ENCODE results near the gene PCNP.
"Not testable (repeated sequence)": the region's sequence is repeated elsewhere in the genome, so short reads cannot be mapped to it uniquely, and the experiment has no call there.

The PCNP gene

DNA sequence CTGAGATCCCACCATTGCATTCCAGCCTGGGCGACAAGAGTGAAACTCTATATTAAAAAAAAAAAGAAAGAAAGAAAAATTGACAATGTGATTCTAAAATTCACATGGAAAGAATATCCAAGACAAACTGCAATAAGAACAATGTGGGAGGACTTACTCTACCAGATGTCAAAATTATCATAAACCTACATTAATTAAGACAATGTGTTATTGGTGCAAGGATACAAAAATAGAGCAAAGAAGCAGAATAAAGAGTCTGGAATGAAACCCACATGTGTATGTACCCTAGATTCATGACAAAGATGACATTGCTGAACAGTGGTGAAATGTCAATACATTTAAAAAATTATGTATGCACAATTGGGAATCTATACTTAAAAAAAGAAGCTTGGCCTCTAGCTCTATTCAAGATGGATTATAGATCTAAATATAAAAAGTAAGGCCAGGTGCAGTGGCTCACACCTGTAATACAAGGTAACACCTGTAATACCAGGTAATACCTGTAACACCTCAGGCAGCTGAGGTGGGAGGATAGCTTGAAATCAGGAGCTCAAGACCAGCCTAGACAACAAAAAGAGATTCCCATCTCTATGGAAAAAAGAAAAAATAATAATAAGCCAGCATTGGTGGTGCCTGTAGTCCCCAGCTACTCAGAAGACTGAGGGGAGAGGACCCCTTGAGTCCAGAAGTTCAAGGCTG, 57.3 kb downstream of the PCNP start:
- no peak for DNase-seq (ENCODE audit: low read depth in 1 of 2, low spot score in 1 of 2)

DNA sequence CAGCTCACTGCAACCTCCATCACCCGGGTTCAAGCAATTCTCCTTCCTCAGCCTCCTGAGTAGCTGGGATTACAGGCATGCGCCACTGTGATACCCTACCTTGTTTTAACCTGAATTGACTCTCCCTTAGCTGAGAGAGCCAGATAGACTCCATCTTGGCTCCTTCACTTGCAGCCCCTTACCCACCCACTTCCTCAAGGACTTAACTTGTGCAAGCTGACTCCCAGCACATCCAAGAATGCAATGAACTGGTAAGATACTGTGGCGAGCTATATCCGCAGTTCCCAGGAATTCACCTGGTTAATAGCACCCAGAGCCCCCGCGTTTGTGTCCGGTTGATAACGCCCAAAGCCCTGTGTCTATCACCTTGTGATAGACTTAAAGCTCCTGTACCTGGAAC, 58.0 kb downstream of the PCNP start:
- not testable (repeated sequence) for DNase-seq (ENCODE audit: low read depth in 1 of 2, low spot score in 1 of 2)

DNA sequence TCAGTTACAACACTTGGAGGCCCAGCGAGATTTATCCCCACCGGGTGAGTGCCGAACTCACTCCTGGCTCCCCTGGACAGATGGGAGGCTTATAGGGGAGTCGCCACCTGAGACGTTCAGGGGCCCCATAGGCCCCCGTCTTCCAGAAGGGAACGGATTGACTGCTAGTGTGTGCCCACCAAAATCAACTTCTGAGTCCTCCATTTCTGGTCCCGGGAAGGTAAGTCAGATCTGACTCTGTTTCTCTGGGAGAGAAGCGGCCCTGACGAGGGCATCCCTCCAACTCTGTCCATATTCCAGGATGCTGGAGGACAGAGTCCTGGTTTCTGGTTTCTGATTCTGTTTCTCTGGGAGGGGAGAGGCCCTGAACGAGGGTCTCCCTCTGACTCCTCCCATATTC, 58.6 kb downstream of the PCNP start:
- DNase-seq (ENCODE audit: low read depth in 1 of 2, low spot score in 1 of 2): no peak

DNA sequence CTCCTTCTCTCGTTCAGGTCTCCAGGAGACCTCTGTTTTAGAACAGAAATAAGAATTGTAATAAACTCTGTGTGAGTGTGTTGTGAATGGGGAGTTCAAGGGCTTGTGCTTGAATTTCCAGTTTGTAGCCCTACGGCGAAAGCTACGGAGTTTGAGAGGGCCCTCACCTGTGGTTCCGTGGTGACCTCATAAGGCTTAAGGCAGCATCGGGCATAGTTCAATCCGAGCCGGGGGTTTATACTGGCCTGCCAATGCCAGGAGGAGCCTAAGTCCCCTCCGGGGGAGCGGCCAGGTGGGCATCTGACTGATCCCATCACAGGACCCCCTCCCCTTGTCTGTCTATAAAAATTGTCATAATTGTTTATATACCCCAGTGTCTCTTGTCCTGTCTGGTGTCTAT, 59.2 kb downstream of the PCNP start:
- DNase-seq (ENCODE audit: low read depth in 1 of 2, low spot score in 1 of 2): no peak

DNA sequence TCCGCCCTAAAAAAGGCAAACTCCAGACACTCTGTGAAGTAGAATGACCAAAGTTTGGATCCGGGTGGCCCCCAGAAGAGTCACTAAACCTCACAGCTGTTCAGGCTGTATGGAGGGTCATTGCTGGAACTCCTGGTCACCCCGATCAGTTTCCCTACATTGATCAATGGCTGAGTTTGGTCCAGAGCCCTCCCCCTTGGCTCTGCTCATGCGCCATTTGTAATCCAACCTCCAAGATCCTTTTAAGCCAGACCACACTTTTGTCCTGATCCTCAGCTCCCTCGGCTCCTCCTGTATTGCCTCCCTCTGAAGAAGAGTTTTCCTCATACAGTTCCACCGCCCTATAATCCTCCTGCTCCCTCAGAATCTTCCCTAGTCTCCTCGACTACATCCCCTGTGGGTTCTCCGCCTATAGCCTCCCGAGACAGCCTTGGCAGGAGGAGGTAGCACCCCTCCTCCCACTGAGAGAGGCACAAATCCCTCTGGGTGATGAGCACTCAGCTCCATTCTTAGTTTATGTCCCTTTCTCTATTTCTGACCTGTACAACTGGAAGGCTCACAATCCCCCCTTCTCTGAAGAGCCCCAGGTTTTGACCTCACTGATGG, 60.7 kb downstream of the PCNP start:
- no peak for DNase-seq (ENCODE audit: low read depth in 1 of 2, low spot score in 1 of 2)

DNA sequence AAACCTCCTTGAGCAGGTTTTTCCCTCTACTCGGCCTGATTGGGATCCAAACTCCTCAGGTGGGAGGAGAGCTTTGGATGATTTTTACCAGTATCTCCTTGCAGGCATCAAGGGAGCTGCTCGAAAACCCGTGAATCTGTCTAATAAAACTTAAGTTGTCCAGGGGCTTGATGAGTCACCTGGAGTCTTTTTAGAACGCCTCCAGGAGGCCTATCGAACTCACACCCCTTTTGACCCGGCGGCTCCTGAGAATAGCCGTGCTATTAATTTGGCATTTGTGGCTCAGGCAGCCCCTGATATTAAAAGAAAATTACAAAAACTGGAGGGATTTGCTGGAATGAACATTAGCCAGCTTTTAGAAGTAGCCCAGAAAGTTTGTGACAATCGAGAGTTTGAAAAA, 61.4 kb downstream of the PCNP start:
- no peak for DNase-seq (ENCODE audit: low read depth in 1 of 2, low spot score in 1 of 2)

DNA sequence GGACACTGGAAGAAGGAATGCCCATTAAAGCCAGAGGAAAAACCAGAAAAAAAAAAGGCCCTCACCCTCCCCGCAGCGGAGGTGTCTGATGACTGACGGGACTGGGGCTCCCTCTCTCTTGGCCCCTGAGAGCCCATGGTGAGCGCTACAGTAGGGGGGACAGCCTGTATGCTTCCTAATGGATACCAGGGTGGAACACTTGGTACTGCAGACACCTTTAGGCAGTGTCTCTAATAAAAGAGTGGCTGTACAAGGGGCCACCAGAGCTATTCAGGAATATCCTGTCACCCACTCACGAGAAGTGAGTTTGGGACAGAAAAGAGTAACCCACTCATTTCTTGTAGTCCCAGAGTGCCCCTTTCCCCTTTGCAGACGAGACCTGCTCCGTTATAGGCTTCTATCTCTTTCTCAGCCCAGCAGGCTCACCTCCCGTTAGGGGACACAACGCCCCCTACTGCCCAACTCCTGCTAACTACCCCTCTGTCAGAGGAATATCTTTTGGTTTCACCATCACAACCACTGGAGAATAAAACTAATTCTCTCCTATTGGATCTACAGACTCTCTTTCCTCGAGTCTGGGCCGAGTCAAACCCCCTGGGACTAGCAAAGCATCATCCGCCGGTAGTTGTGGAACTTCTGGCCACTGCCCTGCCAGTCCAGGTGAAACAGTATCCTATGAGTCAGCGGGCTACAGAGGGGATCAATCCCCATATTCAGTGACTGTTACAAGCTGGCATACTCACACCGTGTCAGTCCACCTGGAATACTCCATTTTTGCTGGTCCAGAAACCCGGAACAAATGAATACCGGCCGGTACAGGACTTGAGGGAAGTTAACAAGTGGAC, 62.2 kb downstream of the PCNP start:
- peak; percentile 35 to 44 for DNase-seq (ENCODE audit: low read depth in 1 of 2, low spot score in 1 of 2)

DNA sequence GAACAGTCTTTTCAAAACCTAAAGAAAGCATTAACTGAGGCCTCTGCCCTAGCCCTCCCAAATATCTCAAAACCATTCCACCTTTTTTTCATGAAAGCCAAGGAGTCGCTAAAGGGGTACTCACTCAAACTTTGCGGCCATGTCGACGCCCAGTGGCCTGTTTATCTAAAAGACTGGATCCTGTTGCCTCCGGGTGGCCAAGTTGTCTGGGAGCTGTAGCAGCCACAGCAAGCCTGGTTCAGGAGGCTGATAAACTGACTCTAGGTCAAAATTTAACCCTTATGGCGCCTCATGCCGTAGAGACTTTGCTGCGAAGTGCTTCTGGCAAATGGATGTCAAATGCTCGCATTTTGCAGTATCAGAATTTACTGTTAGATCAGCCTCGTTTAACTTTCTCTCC, 63.5 kb downstream of the PCNP start:
- DNase-seq (ENCODE audit: low read depth in 1 of 2, low spot score in 1 of 2): no peak

DNA sequence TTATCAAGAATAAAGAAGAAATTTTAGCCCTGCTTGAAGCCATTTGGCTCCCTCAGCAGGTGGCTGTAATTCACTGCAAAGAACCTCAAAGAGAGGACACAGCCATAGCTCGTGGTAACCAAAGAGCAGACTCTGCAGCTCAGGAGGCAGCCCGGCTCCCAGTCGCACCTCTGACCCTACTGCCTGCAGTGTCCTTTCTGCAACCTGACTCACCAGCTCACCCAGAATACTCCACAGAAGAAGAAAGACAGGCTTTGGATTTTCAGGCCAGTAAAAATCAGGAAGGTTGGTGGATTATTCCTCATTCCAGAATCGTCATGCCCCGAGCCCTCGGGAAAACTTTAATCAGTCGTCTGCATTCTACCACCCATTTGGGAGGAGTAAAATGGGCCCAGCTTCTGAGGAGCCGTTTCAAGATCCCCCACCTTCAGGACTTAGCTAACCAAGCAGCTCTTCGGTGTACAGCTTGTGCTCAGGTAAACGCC, 64.3 kb downstream of the PCNP start:
- no peak for DNase-seq (ENCODE audit: low read depth in 1 of 2, low spot score in 1 of 2)

DNA sequence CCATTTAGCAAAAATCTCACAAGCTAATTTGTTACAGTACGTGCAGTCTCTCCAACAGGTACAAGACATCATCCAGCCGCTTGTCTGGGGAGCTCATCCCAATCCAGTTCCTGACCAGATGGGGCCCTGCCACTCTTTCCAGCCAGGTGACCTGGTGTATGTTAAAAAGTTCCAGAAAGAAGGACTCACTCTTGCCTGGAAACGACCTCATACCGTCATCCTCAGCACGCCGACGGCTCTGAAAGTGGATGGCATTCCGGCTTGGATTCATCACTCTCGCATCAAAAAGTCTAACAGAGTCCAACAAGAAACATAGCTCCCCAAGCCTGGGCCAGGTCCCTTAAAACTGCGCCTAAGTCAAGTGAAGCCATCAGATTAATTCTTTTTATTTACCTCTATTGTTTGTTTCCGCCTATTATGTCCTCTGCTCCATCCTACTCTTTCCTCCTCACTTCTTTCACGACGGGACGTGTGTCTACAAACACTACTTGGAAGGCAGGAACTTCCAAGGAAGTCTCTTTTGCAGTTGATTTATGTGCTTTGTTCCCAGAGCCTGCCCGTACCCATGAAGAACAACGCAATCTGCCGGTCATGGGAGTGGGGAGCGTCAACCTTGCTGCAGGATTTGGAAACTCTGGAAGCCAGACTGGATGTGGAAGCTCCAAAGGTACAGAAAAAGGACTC, 65.4 kb downstream of the PCNP start:
- no peak for DNase-seq (ENCODE audit: low read depth in 1 of 2, low spot score in 1 of 2)

DNA sequence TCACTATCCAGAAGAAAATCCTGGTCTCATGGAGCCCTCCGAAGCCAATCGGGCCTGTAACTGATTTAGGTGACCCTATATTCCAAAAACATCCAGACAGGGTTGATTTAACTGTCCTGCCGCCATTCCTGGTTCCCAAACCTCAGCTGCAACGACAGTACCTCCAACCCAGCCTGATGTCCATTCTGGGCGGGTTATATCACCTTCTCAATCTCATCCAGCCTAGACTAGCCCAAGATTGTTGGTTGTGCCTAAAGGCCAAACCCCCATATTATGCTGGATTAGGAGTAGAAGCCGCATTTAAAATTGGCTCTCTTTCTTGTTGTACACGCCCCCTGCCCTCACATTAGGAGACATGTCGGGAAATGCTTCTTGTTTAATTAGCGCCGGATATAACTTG, 66.3 kb downstream of the PCNP start:
- DNase-seq (ENCODE audit: low read depth in 1 of 2, low spot score in 1 of 2): no peak

DNA sequence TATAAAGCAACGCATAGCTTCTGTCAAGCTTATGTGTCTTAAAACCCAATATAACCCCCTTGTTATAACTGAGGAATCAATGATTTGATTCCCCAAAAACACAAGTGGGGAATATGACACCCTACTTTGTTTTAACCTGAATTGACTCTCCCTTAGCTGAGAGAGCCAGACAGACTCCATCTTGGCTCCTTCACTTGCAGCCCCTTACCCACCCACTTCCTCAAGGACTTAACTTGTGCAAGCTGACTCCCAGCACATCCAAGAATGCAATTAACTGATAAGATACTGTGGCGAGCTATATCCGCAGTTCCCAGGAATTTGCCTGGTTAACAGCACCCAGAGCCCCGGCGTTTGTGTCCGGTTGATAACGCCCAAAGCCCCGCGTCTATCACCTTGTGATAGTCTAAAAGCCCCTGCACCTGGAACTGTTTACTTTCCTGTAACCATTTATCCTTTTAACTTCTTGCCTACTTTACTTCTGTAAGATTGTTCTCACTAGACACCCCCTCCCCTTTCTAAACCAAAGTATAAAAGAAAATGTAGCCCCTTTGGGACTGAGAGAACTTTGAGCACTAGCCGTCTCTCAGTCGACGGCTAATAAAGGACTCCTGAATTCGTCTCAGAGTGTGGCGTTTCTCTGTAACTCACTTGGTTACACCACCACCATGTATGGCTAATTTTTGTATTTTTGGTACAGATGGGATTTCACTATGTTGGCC, 67.6 kb downstream of the PCNP start:
- not testable (repeated sequence) for DNase-seq (ENCODE audit: low read depth in 1 of 2, low spot score in 1 of 2)

DNA sequence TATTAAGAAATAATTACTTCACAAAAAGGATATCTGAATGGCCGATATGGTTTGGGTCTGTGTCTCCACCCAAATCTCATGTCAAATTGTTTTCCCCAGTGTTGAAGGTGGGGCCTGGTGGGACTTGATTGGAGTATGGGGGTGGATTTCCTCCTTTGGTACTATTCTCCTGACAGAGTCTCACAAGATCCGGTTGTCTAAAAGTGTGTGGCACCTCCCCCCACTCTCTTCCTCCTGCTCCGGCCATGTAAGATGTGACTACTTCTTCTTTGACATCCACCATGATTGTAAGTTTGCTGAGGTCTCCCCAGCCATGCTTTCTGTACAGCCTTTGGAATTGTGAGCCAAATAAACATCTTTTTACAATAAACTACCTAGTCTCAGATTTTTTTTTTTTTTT, 68.5 kb downstream of the PCNP start:
- no peak for DNase-seq (ENCODE audit: low read depth in 1 of 2, low spot score in 1 of 2)

DNA sequence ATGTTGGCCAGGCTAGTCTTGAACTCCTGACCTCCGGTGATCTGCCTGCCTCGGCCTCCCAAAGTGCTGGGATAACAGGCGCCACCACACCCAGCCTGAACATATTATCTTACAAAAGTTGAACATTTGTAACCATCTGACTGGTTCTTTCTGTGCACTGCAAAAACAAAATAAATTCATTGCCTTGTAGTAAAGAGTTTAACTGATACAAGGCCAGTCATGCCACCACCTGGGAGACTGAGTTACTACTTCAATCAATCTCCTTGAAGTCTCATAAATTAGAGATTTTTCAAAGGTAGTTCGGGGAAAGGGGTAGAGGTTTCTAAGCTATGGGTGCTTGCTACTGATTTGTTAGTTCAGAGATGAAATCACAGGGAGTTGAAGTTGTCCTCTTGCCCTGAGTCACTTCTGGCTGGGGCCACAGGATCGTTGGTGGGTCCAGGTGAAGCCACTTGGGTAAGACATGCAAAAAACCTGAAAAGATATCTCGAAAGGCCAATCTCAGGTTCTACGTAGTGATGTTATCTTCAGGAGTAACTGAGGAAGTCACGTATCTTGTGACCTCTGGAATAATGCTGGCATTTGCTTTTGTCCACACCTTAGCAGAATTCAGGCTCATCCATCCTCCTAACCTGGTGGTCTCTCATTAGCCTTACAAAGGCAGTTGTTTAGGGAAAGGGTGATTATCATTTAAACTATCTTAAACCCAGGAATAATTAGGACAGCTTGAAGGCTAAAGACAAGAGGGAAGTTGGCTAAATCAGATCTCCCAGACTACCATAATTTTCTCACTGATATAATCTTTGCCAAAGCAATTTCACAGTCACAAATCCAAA, 69.2 kb downstream of the PCNP start:
- DNase-seq (ENCODE audit: low read depth in 1 of 2, low spot score in 1 of 2): no peak

All from stimulated activated CD4-positive, alpha-beta T cell treated with anti-CD3 and anti-CD28 coated beads, Interleukin-15, amount 100 ng/mL, for 1 hour (primary cell).